NCI-H1105 (cell line): ENCODE data around the gene TBC1D4.
"Not testable (repeated sequence)": the region's sequence is repeated elsewhere in the genome, so short reads cannot be mapped to it uniquely, and the experiment has no call there.

ENCODE experiments used
- DNase-seq: peaks from one replicate; lab custom pipeline; 2025; lab: John Stamatoyannopoulos, UW

TBC1D4 gene

GRCh38 chr13:75325711-75326110 is 156.3 kb downstream of the TBC1D4 start:
- DNase-seq: no peak

GRCh38 chr13:75324413-75324940 is 157.5 kb downstream of the TBC1D4 start:
- no peak for DNase-seq

- no peak for DNase-seq
Observed at GRCh38 chr13:75321084-75321483, 160.9 kb downstream of the TBC1D4 start.

GRCh38 chr13:75319254-75319653 is 162.7 kb downstream of the TBC1D4 start:
- no peak for DNase-seq

- no peak for DNase-seq
Observed at GRCh38 chr13:75318138-75318833, 163.7 kb downstream of the TBC1D4 start.

- DNase-seq: no peak
Observed at GRCh38 chr13:75316427-75316826, 165.5 kb downstream of the TBC1D4 start.

- no peak for DNase-seq
Observed at GRCh38 chr13:75312884-75313520, 169.0 kb downstream of the TBC1D4 start.

- DNase-seq: no peak
Observed at GRCh38 chr13:75309981-75310580, 171.9 kb downstream of the TBC1D4 start.

GRCh38 chr13:75308222-75308621 is 173.7 kb downstream of the TBC1D4 start:
- DNase-seq: no peak

- DNase-seq: no peak
Observed at GRCh38 chr13:75307370-75307949, 174.5 kb downstream of the TBC1D4 start.

GRCh38 chr13:75306967-75307366 is 175.0 kb downstream of the TBC1D4 start:
- not testable (repeated sequence) for DNase-seq

GRCh38 chr13:75305059-75305458 is 176.9 kb downstream of the TBC1D4 start:
- DNase-seq: no peak

GRCh38 chr13:75303263-75303662 is 178.7 kb downstream of the TBC1D4 start:
- no peak for DNase-seq

- no peak for DNase-seq
Observed at GRCh38 chr13:75302071-75302698, 179.8 kb downstream of the TBC1D4 start.

- no peak for DNase-seq
Observed at GRCh38 chr13:75299913-75300862, 181.8 kb downstream of the TBC1D4 start.

GRCh38 chr13:75299246-75299645 is 182.7 kb downstream of the TBC1D4 start:
- no peak for DNase-seq

GRCh38 chr13:75296641-75297040 is 185.3 kb downstream of the TBC1D4 start:
- no peak for DNase-seq

GRCh38 chr13:75295201-75295600 is 186.8 kb downstream of the TBC1D4 start:
- no peak for DNase-seq

- DNase-seq: no peak
Observed at GRCh38 chr13:75294110-75294509, 187.9 kb downstream of the TBC1D4 start.

- no peak for DNase-seq
Observed at GRCh38 chr13:75285310-75285709, 196.7 kb downstream of the TBC1D4 start.

GRCh38 chr13:75279834-75280369 is 202.1 kb downstream of the TBC1D4 start:
- DNase-seq: no peak
